Chondrocyte (in vitro differentiated cells): ENCODE data around the gene MRPS22. TPM values are rescaled to one million over a fixed set of nuclear protein-coding genes. Genes with fewer than 3 reads are reported as not detected.
A peak's percentile ranks its signal among the peaks of the same experiment; 100 is the strongest.
"Not testable (repeated sequence)": the region's sequence is repeated elsewhere in the genome, so short reads cannot be mapped to it uniquely, and the experiment has no call there.

Experiments used
- DNase-seq: peaks from one replicate; pipeline ENCODE4 v3.0.0; 2021; ENCODE audit warnings: mixed read lengths, low spot score
- H3K27ac Mint-ChIP-seq: one replicate; pipeline ENCODE4 v1.8.0; 2021; ENCODE audit warnings: mild to moderate bottlenecking, moderate library complexity, mixed read lengths; ENCODE audit not compliant: unreplicated experiment
- H3K27me3 Mint-ChIP-seq: 2 replicates; pipeline ENCODE4 v1.8.0; 2021; ENCODE audit warnings: low read depth, mixed read lengths
- H3K36me3 Mint-ChIP-seq: 2 replicates; pipeline ENCODE4 v1.8.0; 2021; ENCODE audit warnings: low read depth, mixed read lengths
- H3K4me1 Mint-ChIP-seq: 2 replicates; pipeline ENCODE4 v1.8.0; 2021; ENCODE audit warnings: low read depth, mild to moderate bottlenecking, mixed read lengths
- H3K4me3 Mint-ChIP-seq: one replicate; pipeline ENCODE4 v1.8.0; 2021; ENCODE audit warnings: mild to moderate bottlenecking, moderate library complexity, mixed read lengths; ENCODE audit not compliant: unreplicated experiment
- H3K9me3 Mint-ChIP-seq: 2 replicates; pipeline ENCODE4 v1.8.0; 2021; ENCODE audit warnings: low read depth, mixed read lengths
- total RNA-seq: library from RNA; stranded (reverse); gene quantifications from 3 replicates; pipeline ENCODE4 v1.2.1, GENCODE V29; 2021
- TF ChIP-seq, protein P1 (sequence below): fragments of 200-600 bp; sonication (generic); IDR thresholded peaks from 2 replicates; pipeline ENCODE4 v1.5.0; 2021; ENCODE audit warnings: antibody characterized with exemption, mild to moderate bottlenecking, moderate library complexity

The MRPS22 gene
- total RNA-seq, 1 donor from 2014 or later: 29.5 TPM

- Mint-ChIP-seq H3K4me3 (peak overlapping the region; percentile 95), H3K27ac (peak overlapping the region; percentile 100), H3K36me3 (no peaks in the 10 kb centered on the region), H3K4me1 (peaks cover 64% of the 10 kb centered on the region), H3K27me3 (no peaks in the 10 kb centered on the region), H3K9me3 (no peaks in the 10 kb centered on the region)
- DNase-seq: no peak
- TF ChIP-seq, protein P1, sequence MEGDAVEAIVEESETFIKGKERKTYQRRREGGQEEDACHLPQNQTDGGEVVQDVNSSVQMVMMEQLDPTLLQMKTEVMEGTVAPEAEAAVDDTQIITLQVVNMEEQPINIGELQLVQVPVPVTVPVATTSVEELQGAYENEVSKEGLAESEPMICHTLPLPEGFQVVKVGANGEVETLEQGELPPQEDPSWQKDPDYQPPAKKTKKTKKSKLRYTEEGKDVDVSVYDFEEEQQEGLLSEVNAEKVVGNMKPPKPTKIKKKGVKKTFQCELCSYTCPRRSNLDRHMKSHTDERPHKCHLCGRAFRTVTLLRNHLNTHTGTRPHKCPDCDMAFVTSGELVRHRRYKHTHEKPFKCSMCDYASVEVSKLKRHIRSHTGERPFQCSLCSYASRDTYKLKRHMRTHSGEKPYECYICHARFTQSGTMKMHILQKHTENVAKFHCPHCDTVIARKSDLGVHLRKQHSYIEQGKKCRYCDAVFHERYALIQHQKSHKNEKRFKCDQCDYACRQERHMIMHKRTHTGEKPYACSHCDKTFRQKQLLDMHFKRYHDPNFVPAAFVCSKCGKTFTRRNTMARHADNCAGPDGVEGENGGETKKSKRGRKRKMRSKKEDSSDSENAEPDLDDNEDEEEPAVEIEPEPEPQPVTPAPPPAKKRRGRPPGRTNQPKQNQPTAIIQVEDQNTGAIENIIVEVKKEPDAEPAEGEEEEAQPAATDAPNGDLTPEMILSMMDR: peak; percentile 27
These were observed 45.2 kb downstream of the MRPS22 start for GRCh38 chr3:139388821-139389551.

- Mint-ChIP-seq H3K4me3 (peak within 1 kb of the TSS; percentile 95), H3K36me3 (no peaks in the 10 kb centered on the region), H3K9me3 (no peaks in the 10 kb centered on the region), H3K27ac (peak within 1 kb of the TSS; percentile 100), H3K27me3 (no peaks in the 10 kb centered on the region), H3K4me1 (peaks cover 57% of the 10 kb centered on the region)
- peak; percentile 99 for DNase-seq
- TF ChIP-seq, protein P1: no peak
These were observed 45.9 kb downstream of the MRPS22 start, which contains the start of gene COPB2 for GRCh38 chr3:139389552-139390368. Gene COPB2 (minus strand): TSS chr3:139389647. CDS start chr3:139389550, 97 bp downstream.

GRCh38 chr3:139394116-139394515 is 50.3 kb downstream of the MRPS22 start:
- Mint-ChIP-seq H3K4me1 (peaks cover 18% of the 10 kb centered on the region), H3K27me3 (no peaks in the 10 kb centered on the region), H3K36me3 (no peaks in the 10 kb centered on the region), H3K27ac (no peak overlapping the region), H3K4me3 (no peak overlapping the region), H3K9me3 (no peaks in the 10 kb centered on the region)
- no peak for DNase-seq
- TF ChIP-seq, protein P1: no peak

DNA sequence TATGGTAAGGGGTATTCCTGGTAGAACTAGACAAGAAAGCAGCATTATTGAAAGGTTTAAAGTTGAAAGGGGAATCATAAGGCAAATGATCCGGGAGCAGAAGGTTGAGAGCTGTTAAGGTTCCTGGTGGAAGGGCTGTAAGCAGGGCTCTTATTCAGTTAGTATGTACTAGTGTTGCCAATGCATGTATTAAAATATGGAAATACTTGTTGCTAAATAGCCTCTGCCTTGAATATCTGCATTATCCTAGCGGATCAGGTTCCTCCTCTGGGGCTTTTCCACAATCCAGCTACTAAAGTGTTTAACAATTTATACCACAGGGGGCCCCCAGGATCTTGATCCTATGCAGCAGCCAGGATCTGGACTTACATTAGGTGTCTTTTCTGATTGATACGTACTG is 52.9 kb downstream of the MRPS22 start:
- DNase-seq: no peak
- Mint-ChIP-seq H3K4me3 (no peak overlapping the region), H3K4me1 (no peaks in the 10 kb centered on the region), H3K27ac (no peak overlapping the region), H3K36me3 (peaks cover 2% of the 10 kb centered on the region), H3K27me3 (no peaks in the 10 kb centered on the region), H3K9me3 (peaks cover 8% of the 10 kb centered on the region)
- TF ChIP-seq, protein P1: no peak

DNA sequence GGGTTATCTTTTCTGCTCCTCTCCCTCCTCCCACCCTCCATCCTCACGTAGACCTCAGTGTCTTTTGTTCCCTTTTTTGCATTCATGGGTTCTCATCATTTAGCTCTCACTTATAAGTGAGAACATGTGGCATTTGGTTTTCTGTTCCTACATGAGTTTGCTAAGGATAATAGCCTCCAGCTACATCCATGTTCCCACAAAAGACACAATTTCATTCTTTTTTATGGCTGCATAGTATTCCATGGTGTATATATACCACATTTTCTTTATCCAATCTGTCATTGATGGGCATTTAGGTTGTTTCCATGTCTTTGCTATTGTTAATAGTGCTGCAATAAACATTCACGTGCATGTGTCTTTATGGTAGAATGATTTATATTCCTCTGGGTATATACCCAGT is 57.3 kb downstream of the MRPS22 start:
- H3K27ac Mint-ChIP-seq, DNase-seq, H3K27me3 Mint-ChIP-seq, H3K4me3 Mint-ChIP-seq, H3K4me1 Mint-ChIP-seq: not testable (repeated sequence)
- Mint-ChIP-seq H3K36me3 (peaks cover 27% of the 10 kb centered on the region), H3K9me3 (peaks cover 40% of the 10 kb centered on the region)

Other genes starting within 250 kb of the MRPS22 start
- gene COPB2, start 45.6 kb downstream of the MRPS22 start, total RNA-seq: 180 to 275 TPM (median 185 TPM) in 3 replicates
- not detected in 3 replicates for gene RBP2, start 132.5 kb downstream of the MRPS22 start, total RNA-seq
- gene RBP1, start 195.7 kb downstream of the MRPS22 start, total RNA-seq: 13.2 to 24.6 TPM (median 19.8 TPM) in 3 replicates